GM19023 (cell line): ENCODE data around the gene SLC27A4.

Source experiments
- ATAC-seq: cut with Tn5 transposase; IDR thresholded peaks from one replicate; pipeline ENCODE4 v1.9.1; 2021; ENCODE audit warnings: mild to moderate bottlenecking, moderate library complexity; ENCODE audit not compliant: unreplicated experiment

The SLC27A4 gene

GRCh38 chr9:128339761-128340690 is at the start of gene SLC27A4:
TSS of gene SLC27A4 (plus strand) at chr9:128340527. CDS start at chr9:128343133, 2,606 bp downstream.
- ATAC-seq, result peak; percentile 79

GRCh38 chr9:128292009-128292408 is 48.3 kb upstream of the SLC27A4 start:
- ATAC-seq, result no peak

- no peak for ATAC-seq
Measured at GRCh38 chr9:128293091-128293490, 47.2 kb upstream of the SLC27A4 start.

- no peak for ATAC-seq
Measured at GRCh38 chr9:128294142-128294541, 46.2 kb upstream of the SLC27A4 start.

- no peak for ATAC-seq
Measured at GRCh38 chr9:128296340-128297220, 43.7 kb upstream of the SLC27A4 start.

GRCh38 chr9:128297221-128297773 is 43.0 kb upstream of the SLC27A4 start:
- no peak for ATAC-seq

- ATAC-seq, result no peak
Measured at GRCh38 chr9:128298535-128299482, 41.5 kb upstream of the SLC27A4 start.

- ATAC-seq, result no peak
Measured at GRCh38 chr9:128304136-128304970, 36.0 kb upstream of the SLC27A4 start.

GRCh38 chr9:128304971-128305288 is 35.4 kb upstream of the SLC27A4 start:
- ATAC-seq, result no peak

- no peak for ATAC-seq
Measured at GRCh38 chr9:128309551-128309950, 30.8 kb upstream of the SLC27A4 start.

GRCh38 chr9:128310461-128310860 is 29.9 kb upstream of the SLC27A4 start:
- no peak for ATAC-seq

- no peak for ATAC-seq
Measured at GRCh38 chr9:128314697-128315096, 25.6 kb upstream of the SLC27A4 start.

- no peak for ATAC-seq
Measured at GRCh38 chr9:128316421-128316820, 23.9 kb upstream of the SLC27A4 start.

GRCh38 chr9:128317629-128318028 is 22.7 kb upstream of the SLC27A4 start:
- no peak for ATAC-seq

GRCh38 chr9:128321343-128321742 is 19.0 kb upstream of the SLC27A4 start:
- no peak for ATAC-seq

- peak; percentile 3 for ATAC-seq
Measured at GRCh38 chr9:128321879-128322403, 18.4 kb upstream of the SLC27A4 start.

GRCh38 chr9:128322404-128323211 is 17.7 kb upstream of the SLC27A4 start, which contains the start of the genes COQ4 and TRUB2:
TSS of gene COQ4 (plus strand) at chr9:128322839. CDS start at chr9:128322859, 20 bp downstream.
TSS of gene TRUB2 (minus strand) at chr9:128322447. CDS start at chr9:128322408, 39 bp downstream.
- peak; percentile 83 for ATAC-seq

- ATAC-seq, result no peak
Measured at GRCh38 chr9:128323212-128323730, 17.1 kb upstream of the SLC27A4 start.
